ENCODE results near the gene CYLC1. TPM values are rescaled to one million over a fixed set of nuclear protein-coding genes. Genes with fewer than 3 reads are reported as not detected.
A peak's percentile ranks its signal among the peaks of the same experiment; 100 is the strongest.

CYLC1 gene
- total RNA-seq, 6 experiments from 2014 or later = not detected

DNA sequence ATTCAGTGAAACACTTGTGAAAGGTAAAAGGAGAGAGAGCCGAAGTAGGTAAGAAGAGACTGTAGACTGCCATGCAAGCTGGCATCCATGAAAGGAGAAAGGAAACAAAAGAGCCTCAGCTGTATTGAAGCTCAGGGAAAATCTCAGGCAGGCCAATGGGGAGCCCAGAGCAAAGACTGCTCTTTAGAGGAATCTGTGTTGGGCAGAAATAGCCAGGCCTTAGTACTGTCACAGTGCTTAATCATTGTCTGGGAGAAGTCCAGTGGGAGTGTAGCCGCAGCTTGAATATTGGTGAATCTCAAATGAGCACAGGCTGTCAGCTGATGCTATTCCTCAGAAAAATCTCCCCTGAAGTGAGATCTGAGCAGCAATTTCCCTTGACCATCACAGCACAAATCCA lies 27.6 kb downstream of the CYLC1 start:
- Histone ChIP-seq H3K4me3 (no peak overlapping the region), H3K27ac (no peak overlapping the region), H3K36me3 (no peaks in the 10 kb centered on the region), H3K27me3 (no peaks in the 10 kb centered on the region), H3K4me1 (no peaks in the 10 kb centered on the region), H3K9me3 (no peaks in the 10 kb centered on the region)
- DNase-seq (no peak), ATAC-seq (no peak)
- WGBS (ENCODE audit: insufficient coverage, low coverage, low lambda C conversion rate, missing lambda C conversion rate) = 66% methylated on average over 2 of the region's 2 CpGs
- TF ChIP-seq, protein P1, sequence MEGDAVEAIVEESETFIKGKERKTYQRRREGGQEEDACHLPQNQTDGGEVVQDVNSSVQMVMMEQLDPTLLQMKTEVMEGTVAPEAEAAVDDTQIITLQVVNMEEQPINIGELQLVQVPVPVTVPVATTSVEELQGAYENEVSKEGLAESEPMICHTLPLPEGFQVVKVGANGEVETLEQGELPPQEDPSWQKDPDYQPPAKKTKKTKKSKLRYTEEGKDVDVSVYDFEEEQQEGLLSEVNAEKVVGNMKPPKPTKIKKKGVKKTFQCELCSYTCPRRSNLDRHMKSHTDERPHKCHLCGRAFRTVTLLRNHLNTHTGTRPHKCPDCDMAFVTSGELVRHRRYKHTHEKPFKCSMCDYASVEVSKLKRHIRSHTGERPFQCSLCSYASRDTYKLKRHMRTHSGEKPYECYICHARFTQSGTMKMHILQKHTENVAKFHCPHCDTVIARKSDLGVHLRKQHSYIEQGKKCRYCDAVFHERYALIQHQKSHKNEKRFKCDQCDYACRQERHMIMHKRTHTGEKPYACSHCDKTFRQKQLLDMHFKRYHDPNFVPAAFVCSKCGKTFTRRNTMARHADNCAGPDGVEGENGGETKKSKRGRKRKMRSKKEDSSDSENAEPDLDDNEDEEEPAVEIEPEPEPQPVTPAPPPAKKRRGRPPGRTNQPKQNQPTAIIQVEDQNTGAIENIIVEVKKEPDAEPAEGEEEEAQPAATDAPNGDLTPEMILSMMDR (IDR thresholded peaks at IDR 0.05) = no peak
- TF ChIP-seq POLR2A (IDR thresholded peaks at IDR 0.05) = no peak
- intact Hi-C loops (cut with DNase I) = no loop called here

GRCh38 chrX:83892433-83892832 lies 31.5 kb downstream of the CYLC1 start:
- H3K36me3 ChIP-seq = no peaks in the 10 kb centered on the region
- no peaks in the 10 kb centered on the region for H3K9me3 ChIP-seq
- WGBS (ENCODE audit: insufficient coverage, low coverage, low lambda C conversion rate, missing lambda C conversion rate) = 55% methylated on average over 4 of the region's 12 CpGs
- no peak overlapping the region for H3K4me3 ChIP-seq
- intact Hi-C loops (cut with DNase I) = no loop called here
- DNase-seq (no peak), ATAC-seq (no peak)
- TF ChIP-seq POLR2A (IDR thresholded peaks at IDR 0.05) = no peak
- H3K27me3 ChIP-seq = peaks cover 0 to 2% of the 10 kb centered on the region in 2 donors
- no peak overlapping the region for H3K27ac ChIP-seq
- H3K4me1 ChIP-seq = no peaks in the 10 kb centered on the region

DNA sequence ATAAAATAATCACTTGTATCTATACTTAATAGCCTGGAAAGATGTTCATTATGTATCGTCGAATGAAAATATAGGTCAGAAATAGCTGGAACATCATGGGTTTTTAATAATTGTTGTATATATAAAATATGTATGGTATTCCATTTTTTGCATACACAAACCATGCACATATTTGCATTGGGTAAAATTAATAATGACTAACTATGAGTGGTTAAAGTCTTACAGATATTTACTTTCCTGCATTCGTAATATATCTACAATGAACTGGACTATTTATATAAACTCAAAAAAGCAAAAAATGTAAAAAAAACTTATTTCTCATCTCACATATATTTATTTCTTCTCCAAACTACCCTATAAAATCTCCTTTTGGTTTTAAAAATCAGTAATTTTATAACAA lies 46.0 kb downstream of the CYLC1 start:
- intact Hi-C loops (cut with DNase I) = no loop called here
- DNase-seq (no peak), ATAC-seq (no peak)
- no peaks in the 10 kb centered on the region for H3K4me1 ChIP-seq
- no peaks in the 10 kb centered on the region for H3K36me3 ChIP-seq
- no peaks in the 10 kb centered on the region for H3K27me3 ChIP-seq
- WGBS (ENCODE audit: insufficient coverage, low coverage, low lambda C conversion rate, missing lambda C conversion rate) = 65% methylated on average over 3 of the region's 3 CpGs
- H3K27ac ChIP-seq = no peak overlapping the region
- no peak overlapping the region for H3K4me3 ChIP-seq
- H3K9me3 ChIP-seq = no peaks in the 10 kb centered on the region
- no peak for TF ChIP-seq POLR2A (IDR thresholded peaks at IDR 0.05)
- TF ChIP-seq, protein P1 (IDR thresholded peaks at IDR 0.05) = no peak

- H3K36me3 ChIP-seq = no peaks in the 10 kb centered on the region
- intact Hi-C loops (cut with DNase I) = no loop called here
- TF ChIP-seq, protein P1 (IDR thresholded peaks at IDR 0.05) = peak; percentile 38 to 62 (median 50)
- TF ChIP-seq POLR2A (IDR thresholded peaks at IDR 0.05) = no peak
- no peaks in the 10 kb centered on the region for H3K9me3 ChIP-seq
- no peak overlapping the region for H3K27ac ChIP-seq
- WGBS (ENCODE audit: insufficient coverage, low coverage, low lambda C conversion rate, missing lambda C conversion rate) = 15% methylated on average over 2 of the region's 2 CpGs
- no peaks in the 10 kb centered on the region for H3K27me3 ChIP-seq
- peak; percentile 43 to 79 (median 71) for ATAC-seq
- H3K4me1 ChIP-seq = no peaks in the 10 kb centered on the region
- no peak for DNase-seq
- no peak overlapping the region for H3K4me3 ChIP-seq
Measured at GRCh38 chrX:83916525-83916924, 55.6 kb downstream of the CYLC1 start.

GRCh38 chrX:83934220-83934619 lies 73.3 kb downstream of the CYLC1 start:
- H3K4me1 ChIP-seq = no peaks in the 10 kb centered on the region
- ATAC-seq = no peak
- intact Hi-C loops (cut with DNase I) = no loop called here
- TF ChIP-seq, protein P1 (IDR thresholded peaks at IDR 0.05) = no peak
- TF ChIP-seq POLR2A (IDR thresholded peaks at IDR 0.05) = no peak
- H3K27me3 ChIP-seq = no peaks in the 10 kb centered on the region
- 41% methylated on average over 2 of the region's 2 CpGs for WGBS (ENCODE audit: insufficient coverage, low coverage, low lambda C conversion rate, missing lambda C conversion rate)
- H3K27ac ChIP-seq = no peak overlapping the region
- H3K4me3 ChIP-seq = no peak overlapping the region
- DNase-seq = no peak
- no peaks in the 10 kb centered on the region for H3K9me3 ChIP-seq
- H3K36me3 ChIP-seq = no peaks in the 10 kb centered on the region

Measured in right lobe of liver (tissue), 6 donors.